Upper lobe of right lung (tissue), 1 donor: Measurements from ENCODE around the gene EXD3. TPM values are rescaled to one million over a fixed set of nuclear protein-coding genes. Genes with fewer than 3 reads are reported as not detected.

Experiments
- ATAC-seq: fragments of 200-7000 bp; cut with Tn5 transposase; one replicate; pipeline ENCODE4 v1.9.1; 2020; ENCODE audit warnings: mild to moderate bottlenecking, moderate library complexity
- DNase-seq: peaks from one replicate; pipeline ENCODE4 v3.0.0-alpha.2; 2020
- H3K27ac ChIP-seq: fragments of 200-600 bp; one replicate; pipeline ENCODE4 v1.8.0; 2022
- H3K27me3 ChIP-seq: fragments of 200-600 bp; one replicate; pipeline ENCODE4 v1.8.0; 2022; ENCODE audit warnings: mild to moderate bottlenecking
- H3K36me3 ChIP-seq: fragments of 200-600 bp; one replicate; pipeline ENCODE4 v1.8.0; 2022
- H3K4me1 ChIP-seq: fragments of 200-600 bp; one replicate; pipeline ENCODE4 v1.8.0; 2022
- H3K4me3 ChIP-seq: fragments of 200-600 bp; one replicate; pipeline ENCODE4 v1.8.0; 2022; ENCODE audit warnings: mild to moderate bottlenecking
- H3K9me3 ChIP-seq: fragments of 200-600 bp; one replicate; pipeline ENCODE4 v1.8.0; 2022
- CTCF ChIP-seq: fragments of 200-600 bp; IDR thresholded peaks from one replicate; pipeline ENCODE4 v1.8.0; 2022; ENCODE audit warnings: antibody characterized with exemption
- intact Hi-C: fragments of 100-400 bp; cut with DNase I; formaldehyde crosslinking; loops from one replicate; pipeline ENCODE4 v1.11.0; 2022
- total RNA-seq: library from RNA; stranded (reverse); fragmentation: NEBNext Ultra II Directional; extraction: Animal tissue kit (Norgen Biotek cat#: 25700); gene quantifications from one replicate; pipeline ENCODE4 v1.2.1, GENCODE V29; 2021
- donor health status: DM: no; HTN: yes; CAD: no; lungs with severe emphysema.

EXD3 gene
- total RNA-seq, 1 donor from 2014 or later: 27.3 TPM

GRCh38 chr9:137396634-137397367 is 26.2 kb downstream of the EXD3 start:
- no peak for TF ChIP-seq CTCF

GRCh38 chr9:137396227-137396626 is 26.7 kb downstream of the EXD3 start:
- intact Hi-C loops: no loop called here
- H3K36me3 ChIP-seq: no peaks in the 10 kb centered on the region
- DNase-seq (no peak), ATAC-seq (no peak)
- H3K9me3 ChIP-seq: no peaks in the 10 kb centered on the region
- no peak overlapping the region for H3K27ac ChIP-seq
- TF ChIP-seq CTCF: no peak
- no peak overlapping the region for H3K4me3 ChIP-seq
- H3K27me3 ChIP-seq: no peaks in the 10 kb centered on the region
- H3K4me1 ChIP-seq: no peaks in the 10 kb centered on the region

More at GRCh38 chr9:137396634-137397367, 26.2 kb downstream of the EXD3 start:
- no peaks in the 10 kb centered on the region for H3K36me3 ChIP-seq
- no peak overlapping the region for H3K4me3 ChIP-seq
- no peaks in the 10 kb centered on the region for H3K4me1 ChIP-seq
- peak; percentile 53 for DNase-seq
- intact Hi-C loops: no loop called here
- no peak for ATAC-seq
- no peaks in the 10 kb centered on the region for H3K27me3 ChIP-seq
- H3K9me3 ChIP-seq: no peaks in the 10 kb centered on the region
- no peak overlapping the region for H3K27ac ChIP-seq

- no peak overlapping the region for H3K27ac ChIP-seq
- ATAC-seq (no peak), DNase-seq (no peak)
- H3K27me3 ChIP-seq: no peaks in the 10 kb centered on the region
- H3K36me3 ChIP-seq: no peaks in the 10 kb centered on the region
- H3K4me1 ChIP-seq: no peaks in the 10 kb centered on the region
- intact Hi-C loops: no loop called here
- no peak for TF ChIP-seq CTCF
- no peaks in the 10 kb centered on the region for H3K9me3 ChIP-seq
- no peak overlapping the region for H3K4me3 ChIP-seq
Measured at GRCh38 chr9:137395666-137396010, 27.3 kb downstream of the EXD3 start.

- H3K4me1 ChIP-seq: no peaks in the 10 kb centered on the region
- DNase-seq (no peak), ATAC-seq (no peak)
- intact Hi-C loops: no loop called here
- H3K36me3 ChIP-seq: no peaks in the 10 kb centered on the region
- TF ChIP-seq CTCF: no peak
- no peak overlapping the region for H3K4me3 ChIP-seq
- no peaks in the 10 kb centered on the region for H3K9me3 ChIP-seq
- no peaks in the 10 kb centered on the region for H3K27me3 ChIP-seq
- no peak overlapping the region for H3K27ac ChIP-seq
Measured at GRCh38 chr9:137394866-137395665, 27.9 kb downstream of the EXD3 start.

- no peak overlapping the region for H3K27ac ChIP-seq
- no peak overlapping the region for H3K4me3 ChIP-seq
- no peaks in the 10 kb centered on the region for H3K4me1 ChIP-seq
- no peaks in the 10 kb centered on the region for H3K36me3 ChIP-seq
- ATAC-seq (no peak), DNase-seq (no peak)
- TF ChIP-seq CTCF: no peak
- H3K9me3 ChIP-seq: no peaks in the 10 kb centered on the region
- no peaks in the 10 kb centered on the region for H3K27me3 ChIP-seq
- intact Hi-C loops: no loop called here
Measured at GRCh38 chr9:137393176-137394150, 29.5 kb downstream of the EXD3 start.
